GM12878 (cell line): ENCODE data around the gene IGLL5. TPM values are rescaled to one million over a fixed set of nuclear protein-coding genes. Genes with fewer than 3 reads are reported as not detected.

Source experiments
- ATAC-seq: fragments of 200-7000 bp; cut with Tn5 transposase; 3 replicates; pipeline ENCODE4 v1.9.1; 2020; ENCODE audit warnings: mild to moderate bottlenecking, moderate library complexity
- BruUV-seq: library from RNA; stranded (reverse); fragments of 400-500 nt; replicated peaks from 2 replicates; lab custom pipeline; 2021; lab: Mats Ljungman, UMichigan
- CTCF ChIA-PET: fragments of 300-600 bp; sonication (Branson Sonifier 250); formaldehyde crosslinking; extraction: SDS; loops from one replicate; lab custom pipeline; 2021; ENCODE audit warnings: inconsistent platforms; lab: Yijun Ruan, JAX
- POLR2A ChIA-PET: fragments of 350-600 bp; formaldehyde crosslinking; extraction: SDS; loops from one replicate; lab custom pipeline; 2021; ENCODE audit warnings: inconsistent platforms; lab: Charles Lee
- RAD21 ChIA-PET: fragments of 300-600 bp; sonication (Branson Sonifier 250); formaldehyde crosslinking; loops from one replicate; lab custom pipeline; 2023; ENCODE audit warnings: antibody characterized with exemption; ENCODE audit not compliant: unreplicated experiment; lab: Charles Lee
- SMC1A ChIA-PET: fragments of 300-600 bp; sonication (Branson Sonifier 250); formaldehyde crosslinking; loops from one replicate; lab custom pipeline; 2023; ENCODE audit not compliant: unreplicated experiment, uncharacterized antibody; lab: Charles Lee
- DNase-seq: peaks from one replicate; pipeline ENCODE4 v3.0.0-alpha.2; 2011; ENCODE audit warnings: low read depth, low spot score
- FAIRE-seq: peaks from 3 replicates; lab custom pipeline; 2011; peaks lifted over from hg19 to GRCh38; lab: Jason Lieb, UNC
- H2AFZ ChIP-seq: 2 replicates; pipeline ENCODE4 v1.6.0; 2011; ENCODE audit warnings: low read depth, low read length, control low read depth; ENCODE audit not compliant: control insufficient read depth
- H3K27ac ChIP-seq: 2 replicates; pipeline ENCODE4 v1.5.1; 2011; ENCODE audit warnings: control low read depth; ENCODE audit not compliant: control insufficient read depth, insufficient read depth
- H3K27me3 ChIP-seq, 2 experiments: replicated peaks in 1 of 2; 2 replicates each; pipeline versions ENCODE4 v1.6.0 to v1.6.1; 2011; ENCODE audit warnings: low read length in 1 of 2; ENCODE audit not compliant: control insufficient read depth in 2 of 2, insufficient read depth in 2 of 2
- H3K36me3 ChIP-seq, 2 experiments: 2 replicates each; pipeline ENCODE4 v1.5.1; 2011; ENCODE audit warnings: low read length in 1 of 2; ENCODE audit not compliant: control insufficient read depth in 2 of 2, insufficient read depth in 2 of 2
- H3K4me1 ChIP-seq: 2 replicates; pipeline ENCODE4 v1.6.1; 2011; ENCODE audit warnings: mild to moderate bottlenecking, low read length, moderate library complexity, mixed read lengths; ENCODE audit not compliant: control insufficient read depth, insufficient read depth
- H3K4me2 ChIP-seq: 2 replicates; pipeline ENCODE4 v1.6.0; 2011; ENCODE audit warnings: control low read depth; ENCODE audit not compliant: control insufficient read depth, insufficient read depth
- H3K4me3 ChIP-seq: fragments of 200-600 bp; sonication (generic); 2 replicates; pipeline ENCODE4 v1.5.1; 2016
- H3K79me2 ChIP-seq: 2 replicates; pipeline ENCODE4 v1.6.0; 2011; ENCODE audit warnings: low read length; ENCODE audit not compliant: control insufficient read depth, insufficient read depth
- H3K9ac ChIP-seq: 2 replicates; pipeline ENCODE4 v1.8.0; 2011; ENCODE audit warnings: low read length, control low read depth, mixed read lengths; ENCODE audit not compliant: control insufficient read depth, insufficient read depth
- H3K9me3 ChIP-seq: replicated peaks from 3 replicates; pipeline ENCODE4 v1.5.1; 2011; ENCODE audit warnings: mild to moderate bottlenecking, low read length; ENCODE audit not compliant: control insufficient read depth, insufficient read depth
- H4K20me1 ChIP-seq: 2 replicates; pipeline ENCODE4 v1.6.0; 2011; ENCODE audit not compliant: control insufficient read depth, insufficient read depth
- MEF2B ChIP-seq: fragments of 450-650 bp; IDR thresholded peaks from 2 replicates; pipeline ENCODE4 v1.6.1; 2018; ENCODE audit warnings: mild to moderate bottlenecking, moderate library complexity; ENCODE audit not compliant: partially characterized antibody, poor library complexity, severe bottlenecking
- MLLT1 ChIP-seq: fragments of 450-650 bp; IDR thresholded peaks from 2 replicates; pipeline ENCODE4 v1.6.1; 2016; ENCODE audit warnings: mild to moderate bottlenecking
- SP1 ChIP-seq: IDR thresholded peaks from one replicate; pipeline ENCODE4 v1.6.1; 2011; ENCODE audit warnings: low read depth, low read length
- TCF3 ChIP-seq: IDR thresholded peaks from 2 replicates; pipeline ENCODE4 v1.6.1; 2012; ENCODE audit warnings: low read depth, mild to moderate bottlenecking, low read length, borderline replicate concordance; ENCODE audit not compliant: insufficient read depth
- ZNF217 ChIP-seq: fragments of 450-650 bp; IDR thresholded peaks from 2 replicates; pipeline ENCODE4 v1.6.1; 2017; ENCODE audit warnings: antibody characterized with exemption, mild to moderate bottlenecking
- WGBS: methylation state at CpG from one replicate; pipeline ENCODE4 v1.1.6; 2016; ENCODE audit warnings: low lambda C conversion rate; ENCODE audit not compliant: insufficient replicate concordance, insufficient coverage; ENCODE audit errors: missing lambda C conversion rate; 5-methylcytosine and 5-hydroxymethylcytosine counted together
- in situ Hi-C: fragments of 300-500 bp; cut with MboI; formaldehyde crosslinking; loops from 9 replicates; pipeline ENCODE4 v1.14.3; 2018; ENCODE audit warnings: mixed read lengths
- intact Hi-C: fragments of 100-400 bp; cut with micrococcal nuclease; formaldehyde crosslinking; loops from one replicate; pipeline ENCODE4 v1.14.2; 2022; ENCODE audit not compliant: unreplicated experiment
- polyA plus RNA-seq, 11 experiments: library from polyadenylated mRNA; depleted of rRNA in 4 of 11; unstranded in 6 of 11; stranded (reverse) in 5 of 11; fragments of >200 nt; fragmentation: Nextera tagmentation in 4 of 11; fragmentation: Illumina TruSeq in 1 of 11; extraction: Ambion mirVana in 4 of 11; extraction: Trizol in 1 of 11; gene quantifications; 1 replicate in 1 of 11; 2 replicates in 10 of 11; pipeline versions ENCODE4 v1.2.1 to v1.2.3, GENCODE V29; 2011 to 2016; ENCODE audit warnings: inconsistent platforms in 2 of 11, missing spikeins in 2 of 11, low read depth in 1 of 11
- total RNA-seq, 4 experiments: library from RNA; depleted of rRNA in 3 of 4; stranded (reverse); fragments of >200 nt in 3 of 4; fragmentation: Illumina TruSeq in 1 of 4; extraction: Trizol in 1 of 4; gene quantifications; 2 replicates each; pipeline versions ENCODE4 v1.2.1 to v1.2.3, GENCODE V29; 2013 to 2021
- TF ChIP-seq, protein P1 (sequence below): IDR thresholded peaks from 2 replicates; pipeline ENCODE4 v1.6.1; 2012; ENCODE audit warnings: low read length, inconsistent platforms

Gene IGLL5
- total and polyA plus RNA-seq, 10 of the 15 experiments (the other 5 are each of a cell fraction or from before 2014, with no cell fraction given), result not detected

- TF ChIP-seq, protein P1, sequence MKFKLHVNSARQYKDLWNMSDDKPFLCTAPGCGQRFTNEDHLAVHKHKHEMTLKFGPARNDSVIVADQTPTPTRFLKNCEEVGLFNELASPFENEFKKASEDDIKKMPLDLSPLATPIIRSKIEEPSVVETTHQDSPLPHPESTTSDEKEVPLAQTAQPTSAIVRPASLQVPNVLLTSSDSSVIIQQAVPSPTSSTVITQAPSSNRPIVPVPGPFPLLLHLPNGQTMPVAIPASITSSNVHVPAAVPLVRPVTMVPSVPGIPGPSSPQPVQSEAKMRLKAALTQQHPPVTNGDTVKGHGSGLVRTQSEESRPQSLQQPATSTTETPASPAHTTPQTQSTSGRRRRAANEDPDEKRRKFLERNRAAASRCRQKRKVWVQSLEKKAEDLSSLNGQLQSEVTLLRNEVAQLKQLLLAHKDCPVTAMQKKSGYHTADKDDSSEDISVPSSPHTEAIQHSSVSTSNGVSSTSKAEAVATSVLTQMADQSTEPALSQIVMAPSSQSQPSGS, result no peak
- peak; percentile 10; the same call in 1 of the 2 replicates for TF ChIP-seq MLLT1
- no peak for TF ChIP-seq ZNF217
These were observed 44.9 kb downstream of the IGLL5 start (continued) for GRCh38 chr22:22932512-22932941.

- WGBS, result 71% methylated on average over 8 of the region's 8 CpGs
- H3K79me2 ChIP-seq, result peaks cover 58% of the 10 kb centered on the region
These were observed 45.6 kb downstream of the IGLL5 start for GRCh38 chr22:22933100-22933806.

More at GRCh38 chr22:22933100-22933806, 45.6 kb downstream of the IGLL5 start:
- peak overlapping the region; percentile 99 for H3K27ac ChIP-seq
- peaks cover 93% of the 10 kb centered on the region for H3K4me1 ChIP-seq
- in situ Hi-C loops (no loop called here), intact Hi-C loops (no loop called here)
- H3K4me2 ChIP-seq, result peak overlapping the region; percentile 0; the same call in 1 of the 2 replicates
- H3K36me3 ChIP-seq, result no peaks in the 10 kb centered on the region
- FAIRE-seq (no peak), ATAC-seq (no peak), DNase-seq (no peak)
- SMC1A ChIA-PET, result interaction anchor here (1.0 to 15.9 kb wide), 9 partner anchors 9 to 776 kb away, joined by 3 to 154 read pairs (median 23); no protein-coding TSS in a partner anchor
- POLR2A ChIA-PET, result interaction anchor here (0.6 to 10.1 kb wide), 11 partner anchors 10 to 900 kb away, joined by 3 to 153 read pairs (median 4); no protein-coding TSS in a partner anchor
- no peaks in the 10 kb centered on the region for H3K27me3 ChIP-seq
- RAD21 ChIA-PET, result interaction anchor here (0.9 to 16.2 kb wide), 9 partner anchors 9 to 902 kb away, joined by 3 to 255 read pairs (median 62); no protein-coding TSS in a partner anchor
- H3K9ac ChIP-seq, result peak overlapping the region; percentile 85
- H2AFZ ChIP-seq, result no peak overlapping the region
- H3K9me3 ChIP-seq, result no peaks in the 10 kb centered on the region; the same call in 2 of the 3 replicates
- BruUV-seq, result no TSS peak
- H4K20me1 ChIP-seq, result no peaks in the 10 kb centered on the region
- TF ChIP-seq SP1 (no peak), TCF3 (0 out of 2 replicates have a peak, but pooled peaks have one; percentile 25), MEF2B (no peak)
- CTCF ChIA-PET, result interaction anchor here (1.3 to 21.7 kb wide), 9 partner anchors 9 to 902 kb away, joined by 3 to 551 read pairs (median 7); no protein-coding TSS in a partner anchor
- H3K4me3 ChIP-seq, result no peak overlapping the region
